Erythroblast (primary cell): ENCODE data around the gene ATP2A3.
"Not testable (repeated sequence)": the region's sequence is repeated elsewhere in the genome, so short reads cannot be mapped to it uniquely, and the experiment has no call there.

Experiments
- DNase-seq, 2 experiments: peaks; one replicate each; lab custom pipeline; 2025; lab: John Stamatoyannopoulos, UW
- GATA1 ChIP-seq: IDR thresholded peaks from 2 replicates; pipeline ENCODE4 v1.6.1; 2011; ENCODE audit warnings: low read depth, mild to moderate bottlenecking, control low read depth, low read length, moderate library complexity
- POLR2A ChIP-seq: IDR thresholded peaks from 2 replicates; pipeline ENCODE4 v1.6.1; 2011; ENCODE audit warnings: mild to moderate bottlenecking, low read length

Gene ATP2A3

GRCh38 chr17:4003501-4004421, 39.5 kb upstream of the ATP2A3 start:
- TF ChIP-seq GATA1 (no peak), POLR2A (no peak)
- no peak for DNase-seq

DNA sequence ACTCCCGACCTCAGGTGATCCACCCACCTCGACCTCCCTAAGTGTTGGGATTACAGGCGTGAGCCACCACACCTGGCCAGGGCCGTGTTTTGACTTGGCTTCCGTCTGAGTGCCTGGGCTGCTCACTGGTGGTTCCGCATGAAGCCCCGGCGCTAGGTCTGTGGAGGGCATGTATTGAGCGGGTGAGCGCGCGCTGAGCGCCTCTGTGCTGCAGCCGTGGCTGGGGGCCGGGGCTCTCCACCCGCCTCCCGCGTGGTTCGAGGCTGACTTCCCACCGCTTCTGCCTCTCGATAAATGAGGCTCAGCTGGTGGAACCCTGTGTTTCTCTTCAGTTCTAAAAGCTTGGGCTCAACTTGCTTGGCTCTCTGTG, 38.9 kb upstream of the ATP2A3 start:
- no peak for DNase-seq
- TF ChIP-seq POLR2A (no peak), GATA1 (no peak)

GRCh38 chr17:4001048-4001590, 36.9 kb upstream of the ATP2A3 start:
- DNase-seq: no peak
- no peak for TF ChIP-seq GATA1
- no peak for TF ChIP-seq POLR2A

GRCh38 chr17:3998436-3998835, 34.2 kb upstream of the ATP2A3 start:
- TF ChIP-seq POLR2A (no peak), GATA1 (no peak)
- no peak for DNase-seq

- TF ChIP-seq POLR2A (no peak), GATA1 (no peak)
- no peak for DNase-seq
These were observed 30.8 kb upstream of the ATP2A3 start for GRCh38 chr17:3995067-3995466.

DNA sequence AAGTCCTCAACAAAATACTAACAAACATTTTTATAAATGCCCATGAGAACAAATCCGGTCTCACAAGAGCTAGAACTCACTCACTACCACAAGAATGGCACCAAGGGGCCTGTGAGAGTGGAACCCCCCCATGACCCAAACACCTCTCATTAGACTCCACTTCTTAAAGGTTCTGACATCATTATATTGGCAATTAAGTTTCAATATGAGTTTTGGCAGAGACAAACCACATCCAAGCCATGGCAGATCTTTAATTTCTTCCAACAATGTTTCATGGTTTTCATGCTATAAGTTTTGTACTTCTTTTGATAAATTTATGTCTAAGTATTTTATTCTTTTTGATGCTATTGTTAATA, 30.0 kb upstream of the ATP2A3 start:
- TF ChIP-seq POLR2A (no peak), GATA1 (no peak)
- no peak for DNase-seq

DNA sequence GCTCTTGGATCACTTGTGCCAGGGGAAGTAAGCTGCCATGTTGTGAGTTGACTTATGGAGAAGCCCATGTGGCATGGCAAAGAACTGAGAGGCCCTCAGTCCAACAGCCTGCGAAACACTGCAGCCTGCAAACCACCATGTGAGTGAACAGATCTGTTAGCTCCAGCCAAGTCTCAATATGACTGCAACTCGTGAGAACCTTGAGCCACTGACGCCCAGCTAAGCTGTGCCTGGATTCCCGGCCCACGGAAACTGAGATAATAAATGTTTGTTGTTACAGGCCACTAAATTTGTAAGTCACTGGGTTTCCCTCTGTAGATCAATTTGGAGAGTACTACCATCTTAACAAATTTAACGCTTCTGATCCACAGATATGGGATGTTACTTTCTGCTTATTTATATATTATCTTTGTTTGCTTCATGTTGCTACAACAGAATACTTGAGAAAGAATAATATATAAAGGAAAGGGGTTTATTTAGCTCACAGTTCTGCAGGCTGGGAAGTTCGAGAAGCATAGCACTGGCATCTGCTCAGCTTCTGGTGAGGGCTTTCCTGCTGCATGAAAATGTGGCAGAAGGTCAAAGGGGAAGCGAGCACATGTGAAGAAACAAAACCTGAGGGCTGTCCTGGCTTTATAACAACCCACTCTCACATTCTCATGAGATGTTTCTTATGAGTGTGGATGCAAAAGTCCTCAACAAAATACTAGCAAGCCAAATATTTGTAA, 29.4 kb upstream of the ATP2A3 start:
- TF ChIP-seq GATA1 (no peak), POLR2A (no peak)
- DNase-seq: no peak

DNA sequence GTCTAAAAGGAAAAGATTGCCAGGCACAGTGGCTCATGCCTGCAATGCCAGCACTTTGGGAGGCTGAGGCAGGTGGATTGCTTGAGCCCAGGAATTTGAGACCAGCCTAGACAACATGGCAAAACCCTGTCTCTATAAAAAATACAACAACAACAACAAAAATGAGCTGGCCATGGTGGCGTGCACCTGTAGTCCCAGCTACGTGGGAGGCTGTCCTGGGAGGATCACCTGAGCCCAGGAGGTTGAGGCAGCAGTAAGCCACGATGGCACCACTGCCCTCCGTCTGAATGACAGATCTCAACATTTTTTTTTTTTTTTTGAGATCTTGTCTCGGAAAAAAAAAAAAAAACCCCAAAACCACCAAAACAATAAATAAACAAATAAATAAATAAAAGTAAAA, 28.1 kb upstream of the ATP2A3 start:
- no peak for DNase-seq
- TF ChIP-seq GATA1: no peak
- TF ChIP-seq POLR2A: no peak

DNA sequence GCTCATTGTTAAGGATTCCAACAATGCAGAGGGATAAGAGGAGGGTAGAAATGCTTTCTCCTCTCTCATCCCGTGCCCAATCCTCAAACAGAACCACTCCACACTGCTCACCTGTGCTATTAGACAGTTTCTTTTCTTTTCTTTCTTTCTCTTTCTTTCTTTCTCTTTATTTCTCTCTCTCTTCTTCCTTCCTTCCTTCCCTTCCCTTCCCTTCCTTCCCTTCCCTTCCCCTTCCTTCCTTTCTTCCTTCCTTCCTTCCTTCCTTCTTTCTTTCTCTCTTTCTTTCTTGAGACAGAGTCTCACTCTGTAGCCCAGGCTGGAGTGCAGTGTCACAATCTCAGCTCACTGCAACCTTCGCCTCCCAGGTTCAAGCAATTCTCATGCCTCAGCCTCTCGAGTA, 27.5 kb upstream of the ATP2A3 start:
- DNase-seq: not testable (repeated sequence)

DNA sequence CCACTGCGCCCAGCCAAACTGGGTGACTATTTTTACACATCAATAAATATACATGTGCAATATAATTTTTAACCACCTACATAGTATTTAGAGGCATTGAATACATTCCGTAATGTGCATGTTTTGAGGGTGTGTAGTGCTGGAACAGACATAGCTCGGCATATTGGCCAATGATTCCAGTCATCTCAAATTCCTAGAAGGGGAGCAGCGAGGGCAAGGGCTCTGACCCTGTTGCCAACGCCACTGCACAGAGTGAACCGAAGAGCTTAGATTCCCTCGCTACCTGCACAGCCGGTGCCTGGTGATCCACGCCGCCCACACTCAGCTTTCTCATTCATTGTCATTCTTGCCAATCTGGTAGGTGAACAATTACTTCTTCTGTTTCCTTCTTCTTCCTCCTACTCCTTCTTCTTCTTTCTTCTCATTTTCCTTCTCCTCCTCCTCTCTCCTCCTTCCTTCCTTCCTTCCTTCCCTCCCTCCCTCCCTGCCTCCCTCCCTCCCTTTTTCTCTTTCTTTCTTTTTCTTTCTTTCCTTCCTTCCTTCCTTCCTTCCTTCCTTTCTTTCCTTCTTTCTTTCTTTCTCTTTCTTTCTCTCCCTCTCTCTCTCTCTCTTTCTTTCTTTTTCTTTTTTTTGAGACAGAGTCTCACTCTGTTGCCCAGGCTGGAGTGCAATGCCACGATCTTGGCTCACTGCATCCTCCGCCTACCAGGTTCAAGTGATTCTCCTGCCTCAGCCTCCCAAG, 26.3 kb upstream of the ATP2A3 start:
- DNase-seq: no peak
- TF ChIP-seq GATA1 (no peak), POLR2A (no peak)

GRCh38 chr17:3989041-3989886, 25.0 kb upstream of the ATP2A3 start:
- TF ChIP-seq POLR2A: no peak
- TF ChIP-seq GATA1: no peak
- DNase-seq: no peak

GRCh38 chr17:3988297-3989040, 24.2 kb upstream of the ATP2A3 start:
- TF ChIP-seq POLR2A (no peak), GATA1 (no peak)
- DNase-seq: no peak
